ENCODE measurements around the gene MKRN2OS.

GRCh38 chr3:12522721-12523120 is 22.6 kb downstream of the MKRN2OS start:
- TF ChIP-seq EZH2 (IDR thresholded peaks at IDR 0.05; ENCODE audit: borderline replicate concordance, low read depth, low read length, severe bottlenecking) (no peak), CTCF (IDR thresholded peaks at IDR 0.05; ENCODE audit: extremely low read depth in 1 of 2, insufficient read depth in 1 of 2, low read depth in 1 of 2, low read length in 2 of 2) (no peak), POLR2AphosphoS5 (IDR thresholded peaks at IDR 0.05; ENCODE audit: insufficient read depth, low read depth, low read length) (no peak), POLR2A (IDR thresholded peaks at IDR 0.05; ENCODE audit: low read depth, low read length) (no peak), MAX (IDR thresholded peaks at IDR 0.05; ENCODE audit: insufficient read depth, insufficient read length) (no peak), MYC (IDR thresholded peaks at IDR 0.05; ENCODE audit: low read depth, low read length) (no peak), FOS (IDR thresholded peaks at IDR 0.05; ENCODE audit: borderline replicate concordance, insufficient read depth, low read length) (no peak), JUN (IDR thresholded peaks at IDR 0.05; ENCODE audit: borderline replicate concordance, insufficient read depth, insufficient read length, low read depth) (no peak)

All from endothelial cell of umbilical vein (primary cell).